Kidney epithelial cell (primary cell): ENCODE measurements around the gene TIMM50. TPM values are rescaled to one million over a fixed set of nuclear protein-coding genes. Genes with fewer than 3 reads are reported as not detected.
"Not testable (repeated sequence)": the region's sequence is repeated elsewhere in the genome, so short reads cannot be mapped to it uniquely, and the experiment has no call there.

Experiments used
- DNase-seq: peaks from one replicate; pipeline ENCODE4 v3.0.0-alpha.2; 2010; ENCODE audit warnings: low read depth
- H3K27me3 ChIP-seq: 2 replicates; pipeline ENCODE4 v1.6.0; 2011; ENCODE audit warnings: low read length; ENCODE audit not compliant: control insufficient read depth, insufficient read depth
- H3K36me3 ChIP-seq: 2 replicates; pipeline ENCODE4 v1.5.1; 2011; ENCODE audit warnings: low read length; ENCODE audit not compliant: control insufficient read depth, insufficient read depth
- H3K4me3 ChIP-seq: 2 replicates; pipeline ENCODE4 v1.5.1; 2011; ENCODE audit warnings: low read depth, mild to moderate bottlenecking, control low read depth, low read length
- total RNA-seq: library from RNA; depleted of rRNA; stranded (reverse); fragments of >200 nt; gene quantifications from 2 replicates; pipeline ENCODE4 v1.2.3, GENCODE V29; 2015
- TF ChIP-seq, protein P1 (sequence below): IDR thresholded peaks from 2 replicates; pipeline ENCODE4 v1.5.1; 2011; ENCODE audit warnings: mild to moderate bottlenecking, moderate library complexity, low read length, control low read depth, inconsistent platforms; ENCODE audit not compliant: insufficient read depth, poor library complexity, severe bottlenecking

TIMM50 gene
- total RNA-seq, 1 donor from 2014 or later = 89.0 TPM

DNA sequence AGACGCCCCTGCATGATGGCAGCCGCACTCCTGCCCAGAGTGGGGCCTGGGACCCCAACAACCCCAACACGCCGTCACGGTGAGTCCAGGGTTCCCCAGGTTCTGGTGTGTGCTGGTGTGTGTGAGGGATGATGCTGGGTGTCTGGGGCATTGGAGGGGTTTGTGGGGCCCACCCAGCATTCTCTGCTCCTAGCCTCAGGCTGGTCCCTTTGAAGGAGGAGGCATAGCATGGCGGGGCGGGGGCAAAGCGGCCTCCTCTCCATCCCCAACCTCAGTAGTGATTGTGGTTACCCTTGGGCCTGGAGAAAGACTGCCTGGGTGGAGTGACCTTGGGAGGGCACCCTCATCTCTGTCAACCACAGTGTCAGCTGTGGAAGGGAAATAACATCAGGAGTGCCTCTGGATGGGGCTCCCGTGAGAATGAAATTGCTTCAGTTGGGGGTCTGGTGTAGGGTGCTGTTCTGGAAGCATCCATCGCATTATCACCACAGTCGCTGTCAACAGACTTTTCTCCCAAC lies 7.1 kb upstream of the TIMM50 start:
- Histone ChIP-seq H3K27me3 (no peaks in the 10 kb centered on the region), H3K4me3 (no peak overlapping the region), H3K36me3 (peaks cover 4% of the 10 kb centered on the region)
- TF ChIP-seq, protein P1, sequence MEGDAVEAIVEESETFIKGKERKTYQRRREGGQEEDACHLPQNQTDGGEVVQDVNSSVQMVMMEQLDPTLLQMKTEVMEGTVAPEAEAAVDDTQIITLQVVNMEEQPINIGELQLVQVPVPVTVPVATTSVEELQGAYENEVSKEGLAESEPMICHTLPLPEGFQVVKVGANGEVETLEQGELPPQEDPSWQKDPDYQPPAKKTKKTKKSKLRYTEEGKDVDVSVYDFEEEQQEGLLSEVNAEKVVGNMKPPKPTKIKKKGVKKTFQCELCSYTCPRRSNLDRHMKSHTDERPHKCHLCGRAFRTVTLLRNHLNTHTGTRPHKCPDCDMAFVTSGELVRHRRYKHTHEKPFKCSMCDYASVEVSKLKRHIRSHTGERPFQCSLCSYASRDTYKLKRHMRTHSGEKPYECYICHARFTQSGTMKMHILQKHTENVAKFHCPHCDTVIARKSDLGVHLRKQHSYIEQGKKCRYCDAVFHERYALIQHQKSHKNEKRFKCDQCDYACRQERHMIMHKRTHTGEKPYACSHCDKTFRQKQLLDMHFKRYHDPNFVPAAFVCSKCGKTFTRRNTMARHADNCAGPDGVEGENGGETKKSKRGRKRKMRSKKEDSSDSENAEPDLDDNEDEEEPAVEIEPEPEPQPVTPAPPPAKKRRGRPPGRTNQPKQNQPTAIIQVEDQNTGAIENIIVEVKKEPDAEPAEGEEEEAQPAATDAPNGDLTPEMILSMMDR = no peak
- DNase-seq = no peak

DNA sequence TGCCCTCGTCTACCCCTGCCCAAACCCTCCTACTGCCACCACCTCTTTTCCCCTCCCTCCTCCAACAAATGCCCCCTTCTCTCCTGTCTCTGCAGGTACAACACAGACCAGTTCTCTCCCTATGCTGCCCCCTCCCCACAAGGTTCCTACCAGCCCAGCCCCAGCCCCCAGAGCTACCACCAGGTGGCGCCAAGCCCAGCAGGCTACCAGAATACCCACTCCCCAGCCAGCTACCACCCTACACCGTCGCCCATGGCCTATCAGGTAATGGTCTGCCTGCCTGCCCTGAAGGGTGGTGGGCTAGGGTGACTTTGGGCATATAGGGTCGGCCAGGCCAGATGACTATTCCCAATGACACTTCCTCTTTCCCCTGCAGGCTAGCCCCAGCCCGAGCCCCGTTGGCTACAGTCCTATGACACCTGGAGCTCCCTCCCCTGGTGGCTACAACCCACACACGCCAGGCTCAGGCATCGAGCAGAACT lies 6.5 kb upstream of the TIMM50 start:
- peaks cover 4% of the 10 kb centered on the region for H3K36me3 ChIP-seq
- DNase-seq = no peak
- TF ChIP-seq, protein P1 = peak; percentile 98
- H3K27me3 ChIP-seq = no peaks in the 10 kb centered on the region
- H3K4me3 ChIP-seq = no peak overlapping the region

DNA sequence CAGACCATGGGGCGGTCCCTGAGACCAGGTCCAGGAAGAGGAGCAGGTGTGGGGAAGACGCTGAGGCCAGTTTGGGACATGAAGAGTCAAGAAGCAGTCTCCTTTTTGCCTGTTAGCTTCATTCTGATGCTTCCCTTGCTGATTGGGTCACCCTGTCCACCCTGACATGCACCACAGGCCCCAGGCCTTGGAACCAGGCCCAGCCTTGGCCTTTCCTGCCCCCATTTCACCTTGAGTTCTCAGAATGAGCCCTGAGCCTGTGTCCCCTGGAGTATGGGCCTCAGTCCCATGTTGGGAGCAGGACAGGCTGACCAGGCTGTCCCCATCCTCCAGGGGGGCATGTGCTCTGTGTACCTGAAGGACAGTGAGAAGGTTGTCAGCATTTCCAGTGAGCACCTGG lies 4.9 kb upstream of the TIMM50 start:
- peaks cover 4% of the 10 kb centered on the region for H3K36me3 ChIP-seq
- DNase-seq = no peak
- no peaks in the 10 kb centered on the region for H3K27me3 ChIP-seq
- H3K4me3 ChIP-seq = no peak overlapping the region
- TF ChIP-seq, protein P1 = no peak

DNA sequence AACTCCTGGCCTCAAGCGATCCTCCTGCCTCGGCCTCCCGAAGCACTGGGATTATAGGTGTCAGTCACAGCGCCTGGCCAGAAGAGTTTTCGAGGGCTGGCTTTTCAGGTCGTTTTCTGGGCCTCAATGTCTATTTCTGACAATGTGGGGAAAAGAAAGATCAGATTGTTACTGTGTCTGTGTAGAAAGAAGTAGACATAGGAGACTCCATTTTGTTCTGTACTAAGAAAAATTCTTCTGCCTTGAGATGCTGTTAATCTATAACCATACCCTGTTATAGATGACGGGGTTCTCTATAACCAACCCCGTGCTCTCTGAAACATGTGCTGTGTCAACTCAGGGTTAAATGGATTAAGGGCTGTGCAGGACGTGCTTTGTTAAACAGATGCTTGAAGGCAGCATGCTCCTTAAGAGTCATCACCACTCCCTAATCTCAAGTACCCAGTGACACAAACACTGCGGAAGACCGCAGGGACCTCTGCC lies 1.3 kb upstream of the TIMM50 start:
- not testable (repeated sequence) for H3K4me3 ChIP-seq, H3K27me3 ChIP-seq, DNase-seq, H3K36me3 ChIP-seq

DNA sequence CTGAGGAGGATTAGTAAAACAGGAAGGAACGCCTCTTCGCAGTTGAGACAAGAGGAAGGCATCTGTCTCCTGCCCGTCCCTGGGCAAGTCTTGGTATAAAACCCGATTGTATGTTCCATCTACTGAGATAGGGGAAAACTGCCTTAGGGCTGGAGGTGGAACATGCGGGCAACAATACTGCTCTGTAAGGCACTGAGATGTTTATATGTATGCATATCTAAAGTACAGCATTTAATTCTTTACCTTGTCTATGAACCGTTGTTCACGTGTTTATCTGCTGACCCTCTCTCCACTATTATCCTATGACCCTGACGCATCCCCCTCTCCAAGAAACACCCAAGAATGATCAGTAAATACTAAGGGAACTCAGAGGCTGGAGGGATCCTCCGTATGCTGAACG lies 722 bp upstream of the TIMM50 start:
- TF ChIP-seq, protein P1 = no peak
- no peaks in the 10 kb centered on the region for H3K27me3 ChIP-seq
- H3K36me3 ChIP-seq = peaks cover 1% of the 10 kb centered on the region
- DNase-seq = no peak
- no peak overlapping the region for H3K4me3 ChIP-seq

DNA sequence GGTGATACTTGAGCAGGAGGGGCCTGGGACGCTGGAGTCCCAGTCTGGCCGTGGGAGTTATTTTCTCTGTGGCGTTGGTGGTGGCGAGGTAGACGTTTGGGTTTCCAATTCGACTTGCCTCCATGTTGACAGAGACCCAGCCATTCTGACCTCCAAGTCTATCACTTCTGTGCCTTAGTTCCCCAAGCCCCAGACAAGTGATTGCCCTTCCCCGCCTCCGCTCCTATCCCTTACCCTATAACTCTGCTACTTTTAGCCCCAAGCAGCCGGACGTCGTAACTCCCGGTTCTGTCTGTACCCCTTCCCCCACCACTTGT lies 549 bp downstream of the TIMM50 start:
- TF ChIP-seq, protein P1 = no peak

More for the DNA sequence above, 549 bp downstream of the TIMM50 start:
- H3K36me3 ChIP-seq = no peaks in the 10 kb centered on the region
- DNase-seq = no peak
- peak overlapping the region; percentile 100 for H3K4me3 ChIP-seq
- H3K27me3 ChIP-seq = no peaks in the 10 kb centered on the region
